ENCODE measurements around the gene ANTXR1.
A peak's percentile ranks its signal among the peaks of the same experiment; 100 is the strongest.

GRCh38 chr2:69173706-69174105, 160.7 kb downstream of the ANTXR1 start:
- TF ChIP-seq FOXM1 (IDR thresholded peaks at IDR 0.05; ENCODE audit: low read depth) (no peak), PBX3 (IDR thresholded peaks at IDR 0.05) (no peak), GABPA (IDR thresholded peaks at IDR 0.05; ENCODE audit: low read depth) (no peak), RFX5 (IDR thresholded peaks at IDR 0.05; ENCODE audit: low read length) (no peak), IRF3 (IDR thresholded peaks at IDR 0.05; ENCODE audit: low read depth, low read length) (no peak), CTCF (IDR thresholded peaks at IDR 0.05) (0 out of 2 replicates have a peak, but pooled peaks have one; percentile 11), EP300 (IDR thresholded peaks at IDR 0.05; ENCODE audit: borderline replicate concordance in 1 of 2, low read depth in 1 of 2, low read length in 1 of 2) (no peak), JUND (IDR thresholded peaks at IDR 0.05) (no peak), POLR2AphosphoS5 (IDR thresholded peaks at IDR 0.05; ENCODE audit: low read depth, low read length) (no peak), REST (IDR thresholded peaks at IDR 0.05; ENCODE audit: low read depth, low read length) (no peak), MEF2A (IDR thresholded peaks at IDR 0.05; ENCODE audit: borderline replicate concordance, low read depth) (no peak)

Measured in SK-N-SH (cell line).